SU-DHL-6 (cell line): Measurements from ENCODE around the gene ATP5F1D.

Experiments
- EZH2phosphoT487 ChIP-seq: fragments of 200-600 bp; sonication (generic), shearing (Covaris generic); conservative IDR thresholded peaks from 2 replicates; pipeline ENCODE4 v1.6.1; 2018; ENCODE audit warnings: mild to moderate bottlenecking, antibody characterized with exemption, low read length, moderate library complexity, mixed read lengths
- TF ChIP-seq, protein P1 (sequence below): fragments of 200-600 bp; sonication (generic); IDR thresholded peaks from one replicate; pipeline ENCODE4 v1.5.1; 2017; ENCODE audit warnings: antibody characterized with exemption, mild to moderate bottlenecking, low read length, moderate library complexity; ENCODE audit not compliant: insufficient read depth, poor library complexity, severe bottlenecking

DNA sequence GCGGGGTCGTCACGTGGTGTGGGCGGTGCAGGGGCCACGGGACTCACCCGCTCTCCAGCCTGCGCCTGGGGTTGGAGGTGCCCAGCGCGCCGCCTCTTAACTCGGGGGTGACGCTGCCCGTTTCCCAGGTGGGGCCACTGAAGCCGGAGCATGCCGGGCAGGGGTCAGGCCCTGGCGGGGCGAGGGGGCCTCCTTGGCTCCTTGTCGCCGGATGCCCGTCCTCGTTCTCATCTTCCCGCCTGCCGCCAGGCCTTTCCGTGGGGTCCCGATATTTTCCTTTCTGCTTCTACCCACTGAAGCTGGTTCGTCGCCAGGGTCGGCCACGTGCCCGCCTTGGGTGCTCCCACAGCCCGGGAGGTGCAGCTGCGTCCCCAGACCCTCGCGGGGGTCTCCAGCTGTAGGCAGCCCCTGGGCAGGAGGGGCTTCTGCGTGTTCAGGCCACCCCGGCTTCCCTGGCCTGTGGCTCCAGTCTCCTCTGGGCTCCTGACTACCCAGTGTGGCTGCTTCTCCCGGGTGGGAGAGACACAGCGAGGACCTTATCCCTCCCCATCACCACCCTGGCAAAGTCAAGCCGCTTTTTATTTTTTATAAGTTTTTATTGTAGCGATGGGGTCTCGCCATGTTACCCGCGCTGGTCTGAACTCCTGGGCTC lies 34.6 kb downstream of the ATP5F1D start:
- TF ChIP-seq, protein P1, sequence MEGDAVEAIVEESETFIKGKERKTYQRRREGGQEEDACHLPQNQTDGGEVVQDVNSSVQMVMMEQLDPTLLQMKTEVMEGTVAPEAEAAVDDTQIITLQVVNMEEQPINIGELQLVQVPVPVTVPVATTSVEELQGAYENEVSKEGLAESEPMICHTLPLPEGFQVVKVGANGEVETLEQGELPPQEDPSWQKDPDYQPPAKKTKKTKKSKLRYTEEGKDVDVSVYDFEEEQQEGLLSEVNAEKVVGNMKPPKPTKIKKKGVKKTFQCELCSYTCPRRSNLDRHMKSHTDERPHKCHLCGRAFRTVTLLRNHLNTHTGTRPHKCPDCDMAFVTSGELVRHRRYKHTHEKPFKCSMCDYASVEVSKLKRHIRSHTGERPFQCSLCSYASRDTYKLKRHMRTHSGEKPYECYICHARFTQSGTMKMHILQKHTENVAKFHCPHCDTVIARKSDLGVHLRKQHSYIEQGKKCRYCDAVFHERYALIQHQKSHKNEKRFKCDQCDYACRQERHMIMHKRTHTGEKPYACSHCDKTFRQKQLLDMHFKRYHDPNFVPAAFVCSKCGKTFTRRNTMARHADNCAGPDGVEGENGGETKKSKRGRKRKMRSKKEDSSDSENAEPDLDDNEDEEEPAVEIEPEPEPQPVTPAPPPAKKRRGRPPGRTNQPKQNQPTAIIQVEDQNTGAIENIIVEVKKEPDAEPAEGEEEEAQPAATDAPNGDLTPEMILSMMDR, result no peak
- TF ChIP-seq EZH2phosphoT487, result no peak
